Stimulated activated naive B cell treated with anti-CD40 and anti-IgM and Interleukin-4, amounts not matched to agents 10 μg/mL and 1 μg/mL and 100 μg/mL, for 72 hours (primary cell): ENCODE data around the gene STAP1.
"Not testable (repeated sequence)": the region's sequence is repeated elsewhere in the genome, so short reads cannot be mapped to it uniquely, and the experiment has no call there.

Source experiments
- ATAC-seq, 2 donors: fragments of 150-1000 bp; cut with Tn5 transposase; replicated peaks; 2 replicates each; pipeline ENCODE4 v1.10.0; 2021; ENCODE audit warnings: moderate library complexity in 1 of 2
- DNase-seq: peaks from one replicate; pipeline ENCODE4 v3.0.0; 2021
- H3K27ac Mint-ChIP-seq: one replicate; pipeline ENCODE4 v1.8.0; 2022; ENCODE audit warnings: mild to moderate bottlenecking, mixed read lengths
- H3K27me3 Mint-ChIP-seq, 2 donors: one replicate each; pipeline ENCODE4 v1.8.0; 2022; ENCODE audit warnings: mixed read lengths in 2 of 2
- H3K36me3 Mint-ChIP-seq, 2 donors: one replicate each; pipeline ENCODE4 v1.8.0; 2022; ENCODE audit warnings: mixed read lengths in 2 of 2, mild to moderate bottlenecking in 1 of 2
- H3K4me1 Mint-ChIP-seq, 2 donors: one replicate each; pipeline ENCODE4 v1.8.0; 2022; ENCODE audit warnings: mixed read lengths in 2 of 2, mild to moderate bottlenecking in 1 of 2
- H3K4me3 Mint-ChIP-seq, 2 donors: one replicate each; pipeline ENCODE4 v1.8.0; 2022; ENCODE audit warnings: mild to moderate bottlenecking in 2 of 2, mixed read lengths in 2 of 2, moderate library complexity in 1 of 2
- H3K9me3 Mint-ChIP-seq, 2 donors: one replicate each; pipeline ENCODE4 v1.8.0; 2022; ENCODE audit warnings: mixed read lengths in 2 of 2, mild to moderate bottlenecking in 1 of 2

The STAP1 gene

DNA sequence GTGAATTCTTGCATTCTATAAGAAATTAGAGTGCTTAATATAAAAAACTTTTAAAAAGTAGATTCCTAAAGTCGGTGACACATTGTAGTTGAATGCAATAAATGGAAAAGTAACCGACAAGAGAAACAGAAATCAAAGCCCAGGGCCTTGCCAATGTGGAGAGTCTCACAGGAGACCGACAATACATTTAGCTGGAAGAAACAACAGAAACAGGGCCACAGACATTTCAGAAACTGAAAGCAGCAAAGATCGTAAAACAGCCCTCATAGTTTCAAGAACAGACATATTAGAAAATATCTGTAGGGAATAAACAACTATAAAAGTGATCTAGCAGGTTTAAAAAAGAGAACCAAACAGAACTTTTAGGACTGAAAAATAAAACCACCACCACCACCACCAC is 49.5 kb downstream of the STAP1 start:
- Mint-ChIP-seq H3K9me3 (peaks cover 8 to 12% of the 10 kb centered on the region in 2 donors), H3K4me1 (peaks cover 13 to 31% of the 10 kb centered on the region in 2 donors), H3K27me3 (no peaks in the 10 kb centered on the region), H3K36me3 (peaks cover 57 to 64% of the 10 kb centered on the region in 2 donors), H3K27ac (peak overlapping the region; percentile 75), H3K4me3 (peak overlapping the region in 1 of 2 donors; percentile 12)
- no peak for DNase-seq
- no peak for ATAC-seq

DNA sequence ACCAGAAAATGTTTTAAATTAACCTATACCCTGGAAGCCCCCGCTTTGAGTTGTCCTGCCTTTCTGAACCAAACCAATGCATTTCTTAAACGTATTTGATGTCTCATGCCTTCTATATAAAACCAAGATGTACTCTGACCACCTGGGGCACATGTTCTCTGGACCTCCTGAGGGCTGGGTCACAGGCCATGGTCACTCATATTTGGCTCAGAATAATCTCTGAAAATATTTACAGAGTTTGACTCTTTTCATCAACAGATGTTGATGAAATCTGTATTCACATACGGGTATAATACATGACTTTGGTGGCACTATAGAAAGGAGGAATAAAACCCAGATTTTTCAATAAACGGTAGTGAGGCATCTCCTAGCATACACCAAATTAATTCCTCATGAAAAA is 55.7 kb downstream of the STAP1 start:
- no peak overlapping the region for H3K27ac Mint-ChIP-seq
- peaks cover 7 to 17% of the 10 kb centered on the region in 2 donors for H3K4me1 Mint-ChIP-seq
- no peak for DNase-seq
- H3K4me3 Mint-ChIP-seq = no peak overlapping the region
- ATAC-seq = no peak
- no peaks in the 10 kb centered on the region for H3K27me3 Mint-ChIP-seq
- peaks cover 11 to 26% of the 10 kb centered on the region in 2 donors for H3K9me3 Mint-ChIP-seq
- H3K36me3 Mint-ChIP-seq = peaks cover 42 to 53% of the 10 kb centered on the region in 2 donors

DNA sequence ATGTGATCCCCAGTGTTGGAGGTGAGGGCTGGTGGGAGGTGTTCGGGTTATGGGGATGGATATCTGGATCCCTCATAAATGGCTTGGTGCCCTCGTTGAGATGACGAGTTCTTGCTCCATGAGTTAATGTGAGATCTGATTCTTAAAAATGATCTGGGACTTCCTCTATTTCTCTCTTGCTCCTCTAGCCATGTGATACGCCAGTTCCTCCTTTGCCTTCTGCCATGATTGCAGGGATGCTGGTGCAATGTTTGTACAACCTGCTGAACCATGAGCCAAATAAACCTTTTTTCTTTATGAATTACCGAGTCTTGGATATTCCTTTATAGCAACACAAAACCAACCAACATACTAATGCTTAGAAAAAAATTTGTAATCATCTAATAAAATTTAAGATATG is 56.6 kb downstream of the STAP1 start:
- peak overlapping the region; percentile 9 for H3K27ac Mint-ChIP-seq
- H3K9me3 Mint-ChIP-seq = peaks cover 5 to 19% of the 10 kb centered on the region in 2 donors
- peaks cover 39 to 53% of the 10 kb centered on the region in 2 donors for H3K36me3 Mint-ChIP-seq
- H3K27me3 Mint-ChIP-seq = no peaks in the 10 kb centered on the region
- H3K4me3 Mint-ChIP-seq = no peak overlapping the region
- H3K4me1 Mint-ChIP-seq = peaks cover 7 to 17% of the 10 kb centered on the region in 2 donors
- ATAC-seq = no peak
- DNase-seq = no peak

DNA sequence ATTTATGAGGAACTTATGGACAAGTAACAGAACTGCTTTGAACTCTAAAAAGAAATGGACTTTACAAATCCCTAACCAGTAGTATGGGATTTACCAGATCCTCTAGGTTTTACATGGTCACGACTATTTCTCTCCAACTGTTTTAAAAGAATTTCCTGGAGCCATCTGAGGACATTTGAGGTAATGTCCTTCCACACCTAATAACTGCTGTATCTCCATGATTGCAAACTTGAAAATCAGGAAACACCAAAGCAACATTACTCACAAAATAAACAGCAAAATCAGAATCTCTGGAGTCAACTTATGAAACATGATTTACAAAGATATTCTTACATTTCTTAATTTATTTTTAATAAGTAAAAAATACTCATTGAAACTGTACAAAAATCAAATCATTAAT is 58.0 kb downstream of the STAP1 start:
- no peak overlapping the region for H3K27ac Mint-ChIP-seq
- H3K27me3 Mint-ChIP-seq = no peaks in the 10 kb centered on the region
- ATAC-seq (no peak), DNase-seq (no peak)
- H3K9me3 Mint-ChIP-seq = peaks cover 5 to 19% of the 10 kb centered on the region in 2 donors
- H3K36me3 Mint-ChIP-seq = peaks cover 36 to 56% of the 10 kb centered on the region in 2 donors
- peaks cover 7 to 17% of the 10 kb centered on the region in 2 donors for H3K4me1 Mint-ChIP-seq
- H3K4me3 Mint-ChIP-seq = no peak overlapping the region

DNA sequence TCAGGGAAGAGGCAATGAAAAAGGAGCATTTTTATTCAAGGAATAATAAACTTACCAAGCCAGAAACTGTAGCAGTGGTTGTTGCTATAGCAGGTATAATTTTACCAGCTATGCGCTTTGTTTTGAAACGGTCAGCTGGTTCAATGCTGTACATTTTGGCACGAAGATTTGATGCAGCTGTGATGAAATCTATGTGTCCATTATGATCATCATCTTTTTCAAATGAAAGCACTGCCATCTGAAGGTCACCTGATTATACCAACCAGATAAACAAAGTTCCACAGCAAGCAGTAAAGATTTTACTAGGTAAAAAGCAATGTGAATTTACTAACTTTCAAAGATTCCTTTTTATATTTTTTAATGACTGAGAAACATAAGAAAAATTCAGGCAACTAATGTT is 66.4 kb downstream of the STAP1 start:
- Mint-ChIP-seq H3K4me3 (no peak overlapping the region), H3K9me3 (no peaks in the 10 kb centered on the region), H3K27ac (no peak overlapping the region), H3K27me3 (no peaks in the 10 kb centered on the region), H3K4me1 (no peaks in the 10 kb centered on the region), H3K36me3 (peaks cover 13 to 30% of the 10 kb centered on the region in 2 donors)
- DNase-seq (no peak), ATAC-seq (no peak)

DNA sequence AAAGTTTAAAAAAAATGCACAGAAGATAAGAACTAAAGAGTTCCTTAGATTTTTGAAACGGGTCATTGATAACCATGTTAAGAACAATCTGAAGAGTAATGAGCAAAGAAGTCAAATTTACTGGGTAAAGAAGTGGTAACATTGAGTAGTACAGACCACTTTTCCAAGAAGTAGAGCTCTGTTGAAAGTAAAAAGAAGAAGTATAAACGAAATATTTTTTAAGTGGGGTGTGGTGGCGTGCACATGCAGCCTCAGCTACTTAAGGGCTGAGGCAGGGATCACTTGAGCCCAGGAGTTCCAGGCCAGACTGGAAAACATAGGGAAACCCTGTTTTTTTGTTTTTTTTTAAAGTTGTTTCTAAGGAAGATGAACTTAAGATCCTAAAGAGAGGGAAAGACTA is 74.0 kb downstream of the STAP1 start:
- Mint-ChIP-seq H3K4me1 (peaks cover 8 to 19% of the 10 kb centered on the region in 2 donors), H3K4me3 (peak overlapping the region in 1 of 2 donors; percentile 64), H3K9me3 (peaks cover 0 to 2% of the 10 kb centered on the region in 2 donors), H3K36me3 (peaks cover 23 to 37% of the 10 kb centered on the region in 2 donors), H3K27ac (peak overlapping the region; percentile 85), H3K27me3 (no peaks in the 10 kb centered on the region)
- ATAC-seq = peak; percentile 94 to 98
- no peak for DNase-seq

DNA sequence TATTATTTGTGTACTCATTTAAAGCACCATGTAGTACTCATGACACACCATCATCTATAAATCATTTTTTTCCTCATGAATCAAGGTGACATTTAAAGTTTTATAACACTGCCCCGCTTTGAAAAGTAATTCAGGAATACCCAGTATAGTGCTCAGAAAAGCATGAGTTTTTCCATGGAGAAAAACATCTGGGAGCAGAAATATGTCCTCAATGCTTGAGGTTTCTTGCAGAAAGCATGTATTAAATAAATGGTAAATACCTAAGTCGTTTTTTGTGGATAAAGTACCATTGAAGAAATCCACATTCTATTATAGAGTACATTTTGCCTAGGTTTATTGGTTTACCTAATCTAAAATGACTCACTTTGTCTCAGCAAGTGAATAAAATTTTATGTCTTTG is 76.2 kb downstream of the STAP1 start:
- H3K4me1 Mint-ChIP-seq = peaks cover 17 to 31% of the 10 kb centered on the region in 2 donors
- H3K4me3 Mint-ChIP-seq = no peak overlapping the region
- H3K27ac Mint-ChIP-seq = no peak overlapping the region
- DNase-seq (no peak), ATAC-seq (no peak)
- H3K9me3 Mint-ChIP-seq = peaks cover 0 to 2% of the 10 kb centered on the region in 2 donors
- peaks cover 24 to 43% of the 10 kb centered on the region in 2 donors for H3K36me3 Mint-ChIP-seq
- H3K27me3 Mint-ChIP-seq = no peaks in the 10 kb centered on the region

DNA sequence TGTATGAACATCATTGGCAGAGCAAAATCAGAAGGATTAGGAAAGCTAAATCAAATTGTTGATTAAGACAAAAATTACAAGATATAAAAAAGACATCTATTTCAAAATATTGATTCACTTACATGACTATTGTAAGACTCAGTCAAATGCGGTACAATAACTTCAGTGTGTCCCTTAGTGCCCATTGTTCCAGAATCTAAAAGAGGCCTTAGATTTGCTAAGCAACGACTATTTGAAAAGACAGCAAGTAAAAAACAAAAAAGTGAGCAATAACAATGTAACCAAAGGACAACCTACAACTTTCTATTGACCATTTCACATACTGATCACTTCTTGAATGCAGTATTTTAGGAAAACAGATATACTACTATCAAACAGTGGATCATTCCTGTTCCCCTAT is 76.8 kb downstream of the STAP1 start:
- ATAC-seq (no peak), DNase-seq (no peak)
- Mint-ChIP-seq H3K4me3 (no peak overlapping the region), H3K27ac (no peak overlapping the region), H3K36me3 (peaks cover 25 to 43% of the 10 kb centered on the region in 2 donors), H3K9me3 (peaks cover 0 to 2% of the 10 kb centered on the region in 2 donors), H3K4me1 (peaks cover 17 to 31% of the 10 kb centered on the region in 2 donors), H3K27me3 (no peaks in the 10 kb centered on the region)

DNA sequence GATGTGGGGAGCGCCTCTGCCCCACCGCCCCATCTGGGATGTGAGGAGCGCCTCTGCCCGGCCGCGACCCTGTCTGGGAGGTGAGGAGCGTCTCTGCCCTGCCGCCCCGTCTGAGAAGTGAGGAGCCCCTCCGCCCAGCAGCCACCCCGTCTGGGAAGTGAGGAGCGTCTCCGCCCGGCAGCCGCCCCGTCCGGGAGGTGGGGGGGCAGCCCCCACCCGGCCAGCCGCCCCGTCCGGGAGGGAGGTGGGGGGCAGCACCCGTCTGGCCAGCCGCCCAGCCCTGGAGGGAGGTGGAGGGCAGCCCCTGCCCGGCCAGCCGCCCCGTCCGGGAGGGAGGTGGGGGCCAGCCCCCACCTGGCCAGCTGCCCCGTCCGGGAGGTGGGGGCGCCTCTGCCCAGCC is 78.5 kb downstream of the STAP1 start:
- H3K4me1 Mint-ChIP-seq = peaks cover 17 to 30% of the 10 kb centered on the region in 2 donors
- H3K4me3 Mint-ChIP-seq, H3K27ac Mint-ChIP-seq, H3K27me3 Mint-ChIP-seq, ATAC-seq, DNase-seq, H3K9me3 Mint-ChIP-seq: not testable (repeated sequence)
- H3K36me3 Mint-ChIP-seq = peaks cover 25 to 38% of the 10 kb centered on the region in 2 donors

DNA sequence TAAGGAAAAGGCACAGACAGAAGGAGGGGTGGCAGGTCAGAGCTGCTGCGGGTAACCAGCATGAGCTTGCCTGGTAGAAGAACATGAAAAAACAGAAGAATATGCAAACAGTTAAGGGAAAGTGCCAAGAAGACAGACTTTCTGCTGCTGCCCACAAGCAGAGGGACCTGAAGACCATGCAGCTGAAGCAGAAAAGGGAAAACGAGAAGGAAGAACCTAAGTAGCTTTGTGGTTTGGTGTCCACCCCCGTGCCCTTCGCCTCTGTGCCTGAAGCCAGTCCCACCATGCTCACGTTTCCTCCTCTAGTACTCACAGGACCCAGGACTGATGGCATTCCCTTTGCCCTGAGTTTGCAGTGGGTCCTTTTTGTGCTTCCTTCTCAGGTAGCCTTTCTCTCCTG is 79.6 kb downstream of the STAP1 start:
- Mint-ChIP-seq H3K27me3 (no peaks in the 10 kb centered on the region), H3K27ac (peak overlapping the region; percentile 70), H3K36me3 (peaks cover 23 to 38% of the 10 kb centered on the region in 2 donors), H3K4me3 (no peak overlapping the region), H3K9me3 (peaks cover 0 to 2% of the 10 kb centered on the region in 2 donors), H3K4me1 (peaks cover 12 to 18% of the 10 kb centered on the region in 2 donors)
- DNase-seq (no peak), ATAC-seq (peak; percentile 75 to 78)

DNA sequence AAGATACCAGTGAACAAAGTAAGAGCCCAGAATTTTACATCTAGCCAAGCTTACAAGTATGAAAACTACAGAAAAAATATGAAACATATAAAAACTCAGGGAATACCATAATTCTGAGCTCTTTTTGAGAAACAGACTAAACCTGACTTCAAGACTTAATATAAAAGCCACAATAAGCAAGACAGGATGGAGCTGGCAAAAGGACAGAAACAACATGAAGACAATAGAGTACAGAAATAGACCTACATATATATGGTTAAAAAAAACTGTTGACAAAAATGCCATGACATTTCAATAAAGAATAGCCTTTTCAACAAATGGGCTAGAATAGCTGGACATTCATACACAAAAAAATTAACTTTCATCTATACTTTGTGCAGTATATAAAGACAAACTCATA is 93.0 kb downstream of the STAP1 start:
- ATAC-seq = no peak
- Mint-ChIP-seq H3K9me3 (peaks cover 0 to 3% of the 10 kb centered on the region in 2 donors), H3K27ac (no peak overlapping the region)

More for the DNA sequence above, 93.0 kb downstream of the STAP1 start:
- no peak for DNase-seq
- Mint-ChIP-seq H3K4me3 (no peak overlapping the region), H3K27me3 (no peaks in the 10 kb centered on the region), H3K36me3 (peaks cover 36 to 55% of the 10 kb centered on the region in 2 donors), H3K4me1 (peaks cover 3 to 19% of the 10 kb centered on the region in 2 donors)
